BLaER1 treated with 17β-estradiol and CSF1 and Interleukin-3, amounts not matched to agents 10 nM and 100 nM (cell line): ENCODE results near the gene MARCOL.
A peak's percentile ranks its signal among the peaks of the same experiment; 100 is the strongest.

ENCODE experiments used
- H3K27ac ChIP-seq, 11 experiments: shearing (Covaris generic); formaldehyde crosslinking; 2 replicates each; pipeline ENCODE4 v1.8.1; 2022
- H3K27me3 ChIP-seq, 11 experiments: shearing (Covaris generic); formaldehyde crosslinking; 2 replicates each; pipeline ENCODE4 v1.8.1; 2022
- H3K36me3 ChIP-seq, 11 experiments: shearing (Covaris generic); formaldehyde crosslinking; 2 replicates each; pipeline ENCODE4 v1.8.1; 2022
- H3K4me1 ChIP-seq, 10 experiments: shearing (Covaris generic); formaldehyde crosslinking; 2 replicates each; pipeline ENCODE4 v1.8.1; 2022
- H3K4me2 ChIP-seq, 11 experiments: shearing (Covaris generic); formaldehyde crosslinking; 2 replicates each; pipeline ENCODE4 v1.8.1; 2022
- H3K4me3 ChIP-seq, 10 experiments: shearing (Covaris generic); formaldehyde crosslinking; 2 replicates each; pipeline ENCODE4 v1.8.1; 2022
- H3K9ac ChIP-seq, 11 experiments: shearing (Covaris generic); formaldehyde crosslinking; 2 replicates each; pipeline ENCODE4 v1.8.1; 2022
- H3K9me3 ChIP-seq, 11 experiments: shearing (Covaris generic); formaldehyde crosslinking; replicated peaks in 1 of 11; 2 replicates each; pipeline ENCODE4 v1.8.1; 2022
- H4K20me1 ChIP-seq, 11 experiments: shearing (Covaris generic); formaldehyde crosslinking; 2 replicates each; pipeline ENCODE4 v1.8.1; 2022
- Cebpa-rat ChIP-seq, 11 experiments: shearing (Covaris generic); IDR thresholded peaks; 2 replicates each; pipeline ENCODE4 v1.8.1; 2022

The MARCOL gene

GRCh38 chr5:148209151-148209770 lies 29.1 kb upstream of the MARCOL start:
- Histone ChIP-seq H3K4me3 (no peak overlapping the region), H3K27me3 (no peaks in the 10 kb centered on the region), H3K27ac (peak overlapping the region in 2 of 11 experiments; percentile 4 to 44; a peak in 2 of 22 replicates), H3K36me3 (no peaks in the 10 kb centered on the region), H3K4me1 (peaks cover 0 to 51% (median 0%) of the 10 kb centered on the region in 10 experiments; a peak in 6 of 20 replicates), H3K4me2 (peak overlapping the region in 3 of 11 experiments; percentile 49 to 75 (median 73); a peak in 5 of 22 replicates), H3K9me3 (no peaks in the 10 kb centered on the region), H3K9ac (no peak overlapping the region), H4K20me1 (no peaks in the 10 kb centered on the region)
- TF ChIP-seq Cebpa-rat (IDR thresholded peaks at IDR 0.05): no peak

GRCh38 chr5:148214665-148215185 lies 23.6 kb upstream of the MARCOL start:
- H3K4me3 ChIP-seq: no peak overlapping the region
- no peaks in the 10 kb centered on the region for H3K36me3 ChIP-seq
- peak overlapping the region in 2 of 11 experiments; percentile 5 to 8; a peak in 3 of 22 replicates for H3K4me2 ChIP-seq
- H3K4me1 ChIP-seq: peaks cover 0 to 18% (median 0%) of the 10 kb centered on the region in 10 experiments; a peak in 6 of 20 replicates
- peaks cover 0 to 6% (median 0%) of the 10 kb centered on the region in 11 experiments; a peak in 1 of 22 replicates for H3K9me3 ChIP-seq
- H3K27ac ChIP-seq: no peak overlapping the region
- H3K27me3 ChIP-seq: no peaks in the 10 kb centered on the region
- no peak overlapping the region for H3K9ac ChIP-seq
- no peaks in the 10 kb centered on the region for H4K20me1 ChIP-seq
- TF ChIP-seq Cebpa-rat (IDR thresholded peaks at IDR 0.05): no peak

GRCh38 chr5:148221508-148221907 lies 16.8 kb upstream of the MARCOL start:
- no peaks in the 10 kb centered on the region for H3K4me1 ChIP-seq
- no peak overlapping the region for H3K9ac ChIP-seq
- H3K27me3 ChIP-seq: no peaks in the 10 kb centered on the region
- H3K9me3 ChIP-seq: peaks cover 0 to 6% (median 0%) of the 10 kb centered on the region in 11 experiments; a peak in 1 of 22 replicates
- no peak for TF ChIP-seq Cebpa-rat (IDR thresholded peaks at IDR 0.05)
- no peak overlapping the region for H3K4me2 ChIP-seq
- H3K4me3 ChIP-seq: no peak overlapping the region
- H4K20me1 ChIP-seq: no peaks in the 10 kb centered on the region
- H3K36me3 ChIP-seq: no peaks in the 10 kb centered on the region
- H3K27ac ChIP-seq: no peak overlapping the region

GRCh38 chr5:148224117-148224742 lies 14.1 kb upstream of the MARCOL start:
- Histone ChIP-seq H3K9ac (no peak overlapping the region), H3K27me3 (no peaks in the 10 kb centered on the region), H3K4me3 (no peak overlapping the region), H3K36me3 (no peaks in the 10 kb centered on the region), H3K27ac (no peak overlapping the region), H3K4me2 (no peak overlapping the region), H3K4me1 (no peaks in the 10 kb centered on the region), H4K20me1 (no peaks in the 10 kb centered on the region), H3K9me3 (no peaks in the 10 kb centered on the region)
- no peak for TF ChIP-seq Cebpa-rat (IDR thresholded peaks at IDR 0.05)

- H3K4me2 ChIP-seq: no peak overlapping the region
- H4K20me1 ChIP-seq: no peaks in the 10 kb centered on the region
- H3K9ac ChIP-seq: no peak overlapping the region
- no peaks in the 10 kb centered on the region for H3K4me1 ChIP-seq
- H3K9me3 ChIP-seq: no peaks in the 10 kb centered on the region
- no peak overlapping the region for H3K4me3 ChIP-seq
- H3K27ac ChIP-seq: no peak overlapping the region
- H3K36me3 ChIP-seq: no peaks in the 10 kb centered on the region
- TF ChIP-seq Cebpa-rat (IDR thresholded peaks at IDR 0.05): no peak
- H3K27me3 ChIP-seq: no peaks in the 10 kb centered on the region
These were observed 9.8 kb upstream of the MARCOL start for GRCh38 chr5:148228392-148228984.

GRCh38 chr5:148229840-148230239 lies 8.5 kb upstream of the MARCOL start:
- Histone ChIP-seq H3K27ac (no peak overlapping the region), H3K36me3 (no peaks in the 10 kb centered on the region), H3K4me3 (no peak overlapping the region), H3K27me3 (no peaks in the 10 kb centered on the region), H3K4me2 (no peak overlapping the region), H4K20me1 (no peaks in the 10 kb centered on the region), H3K9ac (no peak overlapping the region), H3K4me1 (no peaks in the 10 kb centered on the region), H3K9me3 (no peaks in the 10 kb centered on the region)
- TF ChIP-seq Cebpa-rat (IDR thresholded peaks at IDR 0.05): no peak

GRCh38 chr5:148230240-148230639 lies 8.1 kb upstream of the MARCOL start:
- TF ChIP-seq Cebpa-rat (IDR thresholded peaks at IDR 0.05): no peak
- no peaks in the 10 kb centered on the region for H4K20me1 ChIP-seq
- H3K36me3 ChIP-seq: no peaks in the 10 kb centered on the region
- no peaks in the 10 kb centered on the region for H3K27me3 ChIP-seq
- no peak overlapping the region for H3K9ac ChIP-seq
- no peak overlapping the region for H3K4me2 ChIP-seq
- no peaks in the 10 kb centered on the region for H3K9me3 ChIP-seq
- no peak overlapping the region for H3K4me3 ChIP-seq
- H3K4me1 ChIP-seq: no peaks in the 10 kb centered on the region
- no peak overlapping the region for H3K27ac ChIP-seq

GRCh38 chr5:148237785-148238417 lies 424 bp upstream of the MARCOL start:
- no peak overlapping the region for H3K4me2 ChIP-seq
- H3K9ac ChIP-seq: no peak overlapping the region
- no peaks in the 10 kb centered on the region for H3K36me3 ChIP-seq
- H3K27ac ChIP-seq: no peak overlapping the region
- H3K27me3 ChIP-seq: no peaks in the 10 kb centered on the region
- TF ChIP-seq Cebpa-rat (IDR thresholded peaks at IDR 0.05): no peak
- no peaks in the 10 kb centered on the region for H3K9me3 ChIP-seq
- no peak overlapping the region for H3K4me3 ChIP-seq
- no peaks in the 10 kb centered on the region for H3K4me1 ChIP-seq
- no peaks in the 10 kb centered on the region for H4K20me1 ChIP-seq

- TF ChIP-seq Cebpa-rat (IDR thresholded peaks at IDR 0.05): no peak
- Histone ChIP-seq H3K27ac (no peak overlapping the region), H3K9ac (no peak overlapping the region), H3K27me3 (no peaks in the 10 kb centered on the region), H3K4me3 (no peak overlapping the region), H4K20me1 (no peaks in the 10 kb centered on the region), H3K4me2 (no peak overlapping the region), H3K9me3 (peaks cover 0 to 10% (median 0%) of the 10 kb centered on the region in 11 experiments; a peak in 1 of 22 replicates), H3K36me3 (no peaks in the 10 kb centered on the region), H3K4me1 (no peaks in the 10 kb centered on the region)
These were observed 10.6 kb downstream of the MARCOL start for GRCh38 chr5:148248894-148249293.
